Breast epithelium (tissue), 3 donors: ENCODE measurements around the gene C16orf74.

Source experiments
- CTCF ChIP-seq, 3 donors: fragments of 450-650 bp; IDR thresholded peaks; one replicate each; pipeline ENCODE4 v1.5.1; 2016 to 2017; ENCODE audit warnings: antibody characterized with exemption in 3 of 3, mild to moderate bottlenecking in 3 of 3, moderate library complexity in 3 of 3
- POLR2A ChIP-seq: fragments of 450-650 bp; IDR thresholded peaks from one replicate; pipeline ENCODE4 v1.6.1; 2016; ENCODE audit warnings: antibody characterized with exemption, mild to moderate bottlenecking, moderate library complexity
- POLR2AphosphoS5 ChIP-seq, 3 donors: sonication (generic); formaldehyde crosslinking; IDR thresholded peaks; one replicate each; pipeline ENCODE4 v1.6.1; 2017; ENCODE audit warnings: antibody characterized with exemption in 3 of 3

GRCh38 chr16:85690469-85691064, 60.3 kb downstream of the C16orf74 start:
- no peak for TF ChIP-seq CTCF (IDR thresholded peaks at IDR 0.05)
- TF ChIP-seq POLR2AphosphoS5 (IDR thresholded peaks at IDR 0.05), result no peak
- no peak for TF ChIP-seq POLR2A
